ENCODE data around the gene MUC5AC. TPM values are rescaled to one million over a fixed set of nuclear protein-coding genes. Genes with fewer than 3 reads are reported as not detected.

Gene MUC5AC
- polyA plus RNA-seq, 1 donor (not counting 4 experiments of a cell fraction or from before 2014, with no cell fraction given) = not detected

DNA sequence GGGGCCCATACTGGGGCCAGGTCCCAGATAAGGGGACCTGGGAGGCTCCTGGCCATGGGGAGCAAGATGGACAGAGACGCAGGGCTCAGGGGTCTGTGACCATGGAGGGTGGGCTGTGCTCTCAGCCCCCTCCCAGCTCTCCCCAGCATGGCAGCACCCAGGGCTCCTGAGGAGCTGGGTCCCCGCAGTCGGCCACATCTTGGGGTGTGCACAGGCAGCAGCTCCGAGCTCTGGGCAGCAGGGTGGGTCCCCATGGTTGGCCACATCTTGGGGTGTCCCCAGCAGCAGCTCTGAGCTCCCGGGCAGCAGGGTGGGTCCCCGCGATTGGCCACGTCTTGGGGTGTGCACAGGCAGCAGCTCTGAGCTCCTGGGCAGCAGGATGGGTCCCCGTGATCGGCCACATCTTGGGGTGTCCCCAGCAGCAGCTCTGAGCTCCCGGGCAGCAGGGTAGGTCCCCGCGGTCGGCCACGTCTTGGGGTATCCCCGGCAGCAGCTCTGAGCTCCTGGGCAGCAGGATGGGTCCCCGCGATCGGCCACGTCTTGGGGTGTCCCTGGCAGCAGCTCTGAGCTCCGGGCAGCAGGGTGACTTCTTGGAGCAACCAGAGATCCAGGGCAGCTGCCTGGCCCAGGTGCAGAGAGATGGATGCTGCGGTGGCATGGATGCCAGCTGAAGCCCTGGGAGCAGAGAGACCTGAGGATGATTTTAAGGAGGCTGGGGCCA lies 46.8 kb downstream of the MUC5AC start:
- Histone ChIP-seq H3K9me3 (ENCODE audit: control insufficient read depth, low read depth, low read length) (no peaks in the 10 kb centered on the region), H3K79me2 (ENCODE audit: control insufficient read depth, insufficient read depth, low read length) (no peaks in the 10 kb centered on the region), H3K9ac (ENCODE audit: control insufficient read depth, extremely low read depth, insufficient read depth, low read length) (no peak overlapping the region), H3K27me3 (ENCODE audit: control insufficient read depth, extremely low read depth, insufficient read depth, low read length) (peaks cover 18% of the 10 kb centered on the region), H3K4me2 (ENCODE audit: control insufficient read depth, extremely low read depth, insufficient read depth, low read depth, low read length) (no peak overlapping the region), H3K4me1 (ENCODE audit: control insufficient read depth, extremely low read depth, insufficient read depth, low read length) (no peaks in the 10 kb centered on the region), H3K9me1 (ENCODE audit: control insufficient read depth, extremely low read depth, insufficient read depth, low read length) (no peaks in the 10 kb centered on the region), H3K4me3 (ENCODE audit: control insufficient read depth in 2 of 3, extremely low read depth in 1 of 3, insufficient read depth in 2 of 3, low read depth in 1 of 3, low read length in 3 of 3) (no peak overlapping the region), H3K27ac (ENCODE audit: control insufficient read depth, insufficient read depth, low read length) (no peak overlapping the region), H2AFZ (ENCODE audit: control insufficient read depth, low read length) (no peak overlapping the region), H4K20me1 (ENCODE audit: control insufficient read depth, extremely low read depth, insufficient read depth, low read length) (no peaks in the 10 kb centered on the region), H3K36me3 (ENCODE audit: control insufficient read depth in 2 of 2, extremely low read depth in 1 of 2, insufficient read depth in 2 of 2, low read length in 2 of 2) (no peaks in the 10 kb centered on the region)
- FAIRE-seq (no peak), DNase-seq (ENCODE audit: low read depth, low spot score) (no peak)
- dilution Hi-C loops (cut with MboI; ENCODE audit: extremely low pct_ligation_motif_present, low sequenced_read_pairs) = no loop called here
- TF ChIP-seq, protein P1, sequence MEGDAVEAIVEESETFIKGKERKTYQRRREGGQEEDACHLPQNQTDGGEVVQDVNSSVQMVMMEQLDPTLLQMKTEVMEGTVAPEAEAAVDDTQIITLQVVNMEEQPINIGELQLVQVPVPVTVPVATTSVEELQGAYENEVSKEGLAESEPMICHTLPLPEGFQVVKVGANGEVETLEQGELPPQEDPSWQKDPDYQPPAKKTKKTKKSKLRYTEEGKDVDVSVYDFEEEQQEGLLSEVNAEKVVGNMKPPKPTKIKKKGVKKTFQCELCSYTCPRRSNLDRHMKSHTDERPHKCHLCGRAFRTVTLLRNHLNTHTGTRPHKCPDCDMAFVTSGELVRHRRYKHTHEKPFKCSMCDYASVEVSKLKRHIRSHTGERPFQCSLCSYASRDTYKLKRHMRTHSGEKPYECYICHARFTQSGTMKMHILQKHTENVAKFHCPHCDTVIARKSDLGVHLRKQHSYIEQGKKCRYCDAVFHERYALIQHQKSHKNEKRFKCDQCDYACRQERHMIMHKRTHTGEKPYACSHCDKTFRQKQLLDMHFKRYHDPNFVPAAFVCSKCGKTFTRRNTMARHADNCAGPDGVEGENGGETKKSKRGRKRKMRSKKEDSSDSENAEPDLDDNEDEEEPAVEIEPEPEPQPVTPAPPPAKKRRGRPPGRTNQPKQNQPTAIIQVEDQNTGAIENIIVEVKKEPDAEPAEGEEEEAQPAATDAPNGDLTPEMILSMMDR (optimal IDR thresholded peaks at IDR 0.05 in 1 of 3, IDR thresholded peaks at IDR 0.05 in 1 of 3, conservative IDR thresholded peaks at IDR 0.05 in 1 of 3; ENCODE audit: extremely low read depth in 1 of 3, insufficient read depth in 2 of 3, low read length in 3 of 3) = no peak
- no peak for TF ChIP-seq EZH2 (IDR thresholded peaks at IDR 0.05; ENCODE audit: low read length)

DNA sequence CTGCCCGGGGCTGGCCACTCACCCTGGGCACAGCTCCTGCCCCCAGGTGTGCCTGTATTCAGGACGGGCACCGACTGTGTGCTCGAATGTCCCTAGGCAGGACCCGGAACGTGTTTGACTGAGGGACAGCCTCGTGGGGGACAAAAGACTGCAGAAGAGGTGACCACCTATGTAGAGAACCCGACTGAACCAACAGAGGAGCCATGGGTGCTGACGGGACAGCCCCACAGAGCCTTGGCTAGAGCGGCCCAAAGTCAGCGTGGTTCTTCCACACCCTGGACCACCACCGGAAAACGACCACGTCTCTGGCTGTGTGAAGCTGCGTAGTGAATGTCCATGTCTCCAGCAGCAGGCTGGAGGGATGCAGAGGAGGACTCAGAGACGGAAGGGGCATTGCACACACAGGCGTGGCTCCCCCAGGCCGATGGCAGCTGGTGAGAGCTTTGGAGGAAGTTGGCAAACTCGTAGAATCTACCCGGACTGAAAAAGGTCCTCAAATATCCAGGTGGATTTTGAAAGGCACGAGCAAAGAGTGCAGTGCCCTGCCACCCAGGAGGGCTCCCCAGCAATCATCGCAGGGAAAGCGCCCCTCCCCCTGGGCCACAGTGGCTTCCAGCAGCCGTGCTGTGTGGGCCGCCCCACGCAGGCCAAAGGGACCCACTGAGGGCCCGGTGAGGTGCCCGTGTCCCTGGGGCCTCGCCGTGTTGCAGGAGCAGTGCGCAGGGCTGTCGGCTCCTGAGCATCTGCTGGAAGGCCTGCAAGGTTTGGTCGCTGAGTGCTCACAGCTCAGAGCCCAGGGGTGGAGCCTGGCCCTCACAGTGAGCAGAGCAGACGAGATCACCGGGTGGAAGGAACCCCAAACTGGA lies 47.6 kb downstream of the MUC5AC start:
- Histone ChIP-seq H3K36me3 (ENCODE audit: control insufficient read depth in 2 of 2, extremely low read depth in 1 of 2, insufficient read depth in 2 of 2, low read length in 2 of 2) (no peaks in the 10 kb centered on the region), H3K9me3 (ENCODE audit: control insufficient read depth, low read depth, low read length) (no peaks in the 10 kb centered on the region), H3K27me3 (ENCODE audit: control insufficient read depth, extremely low read depth, insufficient read depth, low read length) (peaks cover 9% of the 10 kb centered on the region), H2AFZ (ENCODE audit: control insufficient read depth, low read length) (no peak overlapping the region), H3K9me1 (ENCODE audit: control insufficient read depth, extremely low read depth, insufficient read depth, low read length) (no peaks in the 10 kb centered on the region), H3K4me1 (ENCODE audit: control insufficient read depth, extremely low read depth, insufficient read depth, low read length) (no peaks in the 10 kb centered on the region), H3K4me3 (ENCODE audit: control insufficient read depth in 2 of 3, extremely low read depth in 1 of 3, insufficient read depth in 2 of 3, low read depth in 1 of 3, low read length in 3 of 3) (no peak overlapping the region), H3K9ac (ENCODE audit: control insufficient read depth, extremely low read depth, insufficient read depth, low read length) (no peak overlapping the region), H3K27ac (ENCODE audit: control insufficient read depth, insufficient read depth, low read length) (no peak overlapping the region), H4K20me1 (ENCODE audit: control insufficient read depth, extremely low read depth, insufficient read depth, low read length) (no peaks in the 10 kb centered on the region), H3K79me2 (ENCODE audit: control insufficient read depth, insufficient read depth, low read length) (no peaks in the 10 kb centered on the region), H3K4me2 (ENCODE audit: control insufficient read depth, extremely low read depth, insufficient read depth, low read depth, low read length) (no peak overlapping the region)
- no peak for TF ChIP-seq EZH2 (IDR thresholded peaks at IDR 0.05; ENCODE audit: low read length)
- TF ChIP-seq, protein P1 (optimal IDR thresholded peaks at IDR 0.05 in 1 of 3, IDR thresholded peaks at IDR 0.05 in 1 of 3, conservative IDR thresholded peaks at IDR 0.05 in 1 of 3; ENCODE audit: extremely low read depth in 1 of 3, insufficient read depth in 2 of 3, low read length in 3 of 3) = no peak
- no peak for DNase-seq (ENCODE audit: low read depth, low spot score)
- dilution Hi-C loops (cut with MboI; ENCODE audit: extremely low pct_ligation_motif_present, low sequenced_read_pairs) = no loop called here
- no peak for FAIRE-seq
